Stomach (tissue), 4 donors: ENCODE results near the gene TAC3.

Experiments used
- CTCF ChIP-seq, 7 experiments: fragments of 450-650 bp in 4 of 7; fragments of 200-600 bp in 3 of 7; sonication (generic) in 3 of 7; IDR thresholded peaks; one replicate each; pipeline ENCODE4 v1.5.1; 2016 to 2019; ENCODE audit warnings: antibody characterized with exemption in 7 of 7, control low read depth in 2 of 7, mild to moderate bottlenecking in 1 of 7
- EP300 ChIP-seq: sonication (generic); formaldehyde crosslinking; IDR thresholded peaks from one replicate; pipeline ENCODE4 v1.6.1; 2017; ENCODE audit warnings: antibody characterized with exemption

GRCh38 chr12:57040750-57041149 lies 24.4 kb upstream of the TAC3 start:
- TF ChIP-seq CTCF (IDR thresholded peaks at IDR 0.05) (no peak), EP300 (no peak)
